Activated CD8-positive, alpha-beta T cell treated with anti-CD3 and anti-CD28 coated beads, Interleukin-2, amount 10 ng/mL, durations not matched to agents 7 days and 5 days (primary cell): Measurements from ENCODE around the gene TUT7. TPM values are rescaled to one million over a fixed set of nuclear protein-coding genes. Genes with fewer than 3 reads are reported as not detected.

Experiments
- ATAC-seq: fragments of 150-1000 bp; cut with Tn5 transposase; one replicate; pipeline ENCODE4 v1.10.0; 2021; ENCODE audit warnings: moderate library complexity
- CTCF ChIA-PET: fragments of 350-600 bp; sonication (Branson Sonifier 250); formaldehyde crosslinking; loops from one replicate; lab custom pipeline; 2021; ENCODE audit warnings: antibody characterized with exemption; lab: Charles Lee
- POLR2A ChIA-PET: fragments of 350-600 bp; sonication (Branson Sonifier 250); formaldehyde crosslinking; loops from one replicate; lab custom pipeline; 2021; ENCODE audit warnings: antibody characterized with exemption; lab: Charles Lee
- DNase-seq: peaks from one replicate; pipeline ENCODE4 v3.0.0-alpha.2; 2020
- H3K27ac Mint-ChIP-seq: one replicate; pipeline ENCODE4 v1.8.0; 2021; ENCODE audit warnings: mild to moderate bottlenecking, mixed read lengths
- H3K27me3 Mint-ChIP-seq: one replicate; pipeline ENCODE4 v1.8.0; 2021; ENCODE audit warnings: low read depth, mixed read lengths
- H3K36me3 Mint-ChIP-seq: one replicate; pipeline ENCODE4 v1.8.0; 2021; ENCODE audit warnings: low read depth, mixed read lengths
- H3K4me1 Mint-ChIP-seq: one replicate; pipeline ENCODE4 v1.8.0; 2021; ENCODE audit warnings: low read depth, mixed read lengths
- H3K4me3 Mint-ChIP-seq: one replicate; pipeline ENCODE4 v1.8.0; 2021; ENCODE audit warnings: mild to moderate bottlenecking, mixed read lengths
- H3K9me3 Mint-ChIP-seq: one replicate; pipeline ENCODE4 v1.8.0; 2022; ENCODE audit warnings: mixed read lengths; ENCODE audit not compliant: insufficient read depth
- total RNA-seq, 2 experiments: library from RNA; stranded (reverse); gene quantifications; one replicate each; pipeline ENCODE4 v1.2.3, GENCODE V29; 2021

Gene TUT7
- total RNA-seq, 2 experiments from 2014 or later = 30.8 to 32.3 TPM

DNA sequence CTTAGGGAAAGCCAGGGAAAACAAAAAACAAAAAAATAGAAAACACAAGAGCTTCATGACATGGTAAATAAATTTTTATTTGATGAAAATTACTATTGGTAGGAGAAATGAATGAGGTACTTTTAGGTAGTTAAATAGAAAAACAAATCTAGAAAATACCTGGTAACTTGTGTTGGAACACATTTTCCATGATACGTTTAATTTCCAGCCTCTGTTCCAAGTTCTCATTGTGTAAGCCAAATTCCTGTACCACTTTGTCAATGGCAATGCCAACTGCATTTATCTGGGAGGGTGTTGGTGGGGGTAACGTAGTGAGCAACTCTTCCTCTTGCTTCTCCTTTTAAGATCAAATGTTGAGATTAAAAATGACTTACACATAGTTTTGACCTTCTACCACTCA lies 9.4 kb downstream of the TUT7 start:
- no peak overlapping the region for H3K4me3 Mint-ChIP-seq
- H3K4me1 Mint-ChIP-seq = peaks cover 37% of the 10 kb centered on the region
- ChIA-PET POLR2A (no interaction called here), CTCF (no interaction called here)
- H3K27ac Mint-ChIP-seq = no peak overlapping the region
- ATAC-seq (no peak), DNase-seq (no peak)
- H3K36me3 Mint-ChIP-seq = peaks cover 60% of the 10 kb centered on the region
- H3K9me3 Mint-ChIP-seq = no peaks in the 10 kb centered on the region
- H3K27me3 Mint-ChIP-seq = no peaks in the 10 kb centered on the region

DNA sequence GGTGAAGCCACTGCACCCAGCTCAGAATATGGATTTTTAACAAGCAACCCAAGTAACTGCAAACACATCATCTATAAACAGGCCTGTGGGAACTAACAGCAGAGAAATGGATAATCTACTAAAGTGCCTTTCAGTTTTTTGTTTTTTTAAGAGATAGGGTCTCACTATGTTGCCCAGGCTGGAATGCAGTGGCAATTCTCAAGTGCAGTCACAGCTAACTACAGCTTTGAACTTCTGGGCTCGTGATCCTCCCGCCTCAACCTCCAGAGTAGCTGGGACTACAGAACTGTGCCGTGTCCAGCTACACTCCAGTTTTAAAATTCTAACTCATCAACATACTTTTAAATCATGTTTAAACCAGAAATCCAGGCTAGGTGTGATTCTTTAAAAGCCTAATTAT lies 11.9 kb downstream of the TUT7 start:
- Mint-ChIP-seq H3K4me3 (no peak overlapping the region), H3K36me3 (peaks cover 60% of the 10 kb centered on the region), H3K27ac (no peak overlapping the region), H3K4me1 (peaks cover 34% of the 10 kb centered on the region), H3K9me3 (no peaks in the 10 kb centered on the region), H3K27me3 (no peaks in the 10 kb centered on the region)
- ChIA-PET POLR2A (no interaction called here), CTCF (no interaction called here)
- ATAC-seq (no peak), DNase-seq (no peak)

DNA sequence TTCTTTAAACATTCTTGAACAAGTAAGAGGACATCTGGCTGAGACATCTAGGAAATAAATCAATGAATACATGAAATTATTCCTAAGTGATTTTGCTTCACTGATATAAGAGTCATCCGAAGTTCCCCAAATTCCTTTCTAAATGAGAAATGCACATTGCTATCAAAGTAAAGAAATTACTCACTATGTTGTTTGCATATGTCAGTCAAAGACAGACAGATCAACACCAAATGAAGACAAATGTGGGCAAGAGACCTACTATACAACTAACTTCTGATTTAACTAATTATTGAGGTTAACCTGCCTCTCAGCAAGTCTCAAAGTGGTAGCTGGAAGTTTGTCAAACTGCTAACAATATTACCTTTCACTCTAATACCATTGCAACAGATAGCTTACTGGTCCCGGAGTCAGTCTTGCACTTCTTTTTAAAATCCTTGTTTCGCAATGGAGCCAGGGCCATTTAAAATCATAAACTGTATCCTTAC lies 13.2 kb downstream of the TUT7 start:
- Mint-ChIP-seq H3K4me1 (peaks cover 35% of the 10 kb centered on the region), H3K4me3 (no peak overlapping the region), H3K9me3 (no peaks in the 10 kb centered on the region), H3K36me3 (peaks cover 67% of the 10 kb centered on the region), H3K27me3 (no peaks in the 10 kb centered on the region), H3K27ac (no peak overlapping the region)
- POLR2A ChIA-PET = interaction anchor here (0.8 to 0.9 kb wide), 2 partner anchors 11 to 17 kb away, joined by 3 to 4 read pairs; no protein-coding TSS in a partner anchor
- ATAC-seq = no peak
- CTCF ChIA-PET = interaction anchor here (1.9 kb wide), 1 partner anchor 17 kb away, joined by 5 read pairs; no protein-coding TSS in a partner anchor
- no peak for DNase-seq

DNA sequence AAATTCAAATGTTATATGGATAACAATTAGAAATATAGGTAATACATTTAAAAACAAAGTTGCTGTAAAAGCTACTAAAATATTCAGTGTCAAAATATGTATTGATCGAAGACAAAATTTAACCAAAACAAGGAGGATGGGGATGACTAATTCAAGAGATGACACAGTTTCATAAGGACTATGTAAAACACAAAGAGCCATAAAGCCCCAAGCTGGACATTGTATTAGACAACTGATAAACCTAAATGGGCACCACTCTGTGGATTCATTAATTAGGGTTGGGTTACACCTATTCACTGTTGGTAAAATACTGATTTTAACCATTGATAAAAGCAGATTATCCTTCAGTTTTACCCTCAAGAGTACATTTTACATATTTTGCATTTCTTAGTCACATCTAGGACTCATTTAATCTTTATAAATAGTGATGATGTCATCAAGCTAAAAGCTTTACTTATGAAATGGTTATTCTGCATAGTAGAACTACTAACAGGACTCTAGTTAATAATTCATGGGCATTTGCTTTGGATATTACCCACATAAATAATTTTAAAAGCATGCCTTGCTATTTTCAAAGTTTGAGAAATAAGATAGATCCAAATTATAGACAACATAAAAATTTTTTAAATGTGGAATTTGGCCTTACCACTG lies 13.7 kb downstream of the TUT7 start:
- no peak overlapping the region for H3K27ac Mint-ChIP-seq
- no peak overlapping the region for H3K4me3 Mint-ChIP-seq
- H3K9me3 Mint-ChIP-seq = no peaks in the 10 kb centered on the region
- DNase-seq = no peak
- H3K36me3 Mint-ChIP-seq = peaks cover 67% of the 10 kb centered on the region
- ChIA-PET CTCF (interaction anchor here (1.9 kb wide), 1 partner anchor 18 kb away, joined by 5 read pairs; no protein-coding TSS in a partner anchor), POLR2A (interaction anchor here (0.6 to 1.2 kb wide), 3 partner anchors 8 to 17 kb away, joined by 3 read pairs; partner anchors contain the start of gene TUT7)
- ATAC-seq = no peak
- H3K27me3 Mint-ChIP-seq = no peaks in the 10 kb centered on the region
- H3K4me1 Mint-ChIP-seq = peaks cover 30% of the 10 kb centered on the region

DNA sequence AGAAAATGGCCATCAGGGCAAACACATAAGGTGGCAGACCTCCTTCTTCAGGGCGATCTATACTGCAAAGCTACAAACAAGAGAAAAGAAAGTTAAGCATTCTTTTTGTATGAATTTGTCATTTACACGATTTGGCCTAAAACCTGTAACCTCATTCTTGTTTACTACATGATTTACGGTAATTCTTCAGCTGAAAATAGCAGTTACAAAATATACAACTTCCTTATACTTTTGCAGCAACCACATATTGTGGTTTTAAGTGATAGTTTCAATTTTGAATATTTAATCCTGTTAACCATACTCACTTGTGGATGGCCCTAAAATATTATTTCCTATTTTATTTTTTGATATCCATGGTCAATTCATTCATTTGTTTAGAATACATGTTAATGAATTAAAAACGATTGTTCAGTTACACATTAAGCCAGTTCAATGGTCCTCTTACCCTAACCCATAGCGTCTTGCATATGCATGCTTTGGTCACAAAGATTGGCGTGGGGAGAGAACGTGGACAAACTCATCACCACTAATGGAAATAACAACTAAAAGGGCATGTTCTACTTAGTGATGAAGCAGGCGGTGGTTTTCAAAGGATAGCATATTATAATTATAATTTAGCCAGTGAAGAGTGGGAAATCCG lies 16.6 kb downstream of the TUT7 start:
- POLR2A ChIA-PET = interaction anchor here (0.7 to 1.0 kb wide), 2 partner anchors 55 to 1974 kb away, joined by 3 to 6 read pairs; partner anchors contain the start of gene ISCA1
- Mint-ChIP-seq H3K9me3 (no peaks in the 10 kb centered on the region), H3K4me3 (peak overlapping the region; percentile 76), H3K4me1 (peaks cover 28% of the 10 kb centered on the region), H3K36me3 (peaks cover 75% of the 10 kb centered on the region), H3K27me3 (no peaks in the 10 kb centered on the region), H3K27ac (peak overlapping the region; percentile 90)
- peak; percentile 60 for ATAC-seq
- DNase-seq = no peak
- CTCF ChIA-PET = interaction anchor here (0.6 kb wide), 1 partner anchor 59 kb away, joined by 3 read pairs; no protein-coding TSS in a partner anchor

DNA sequence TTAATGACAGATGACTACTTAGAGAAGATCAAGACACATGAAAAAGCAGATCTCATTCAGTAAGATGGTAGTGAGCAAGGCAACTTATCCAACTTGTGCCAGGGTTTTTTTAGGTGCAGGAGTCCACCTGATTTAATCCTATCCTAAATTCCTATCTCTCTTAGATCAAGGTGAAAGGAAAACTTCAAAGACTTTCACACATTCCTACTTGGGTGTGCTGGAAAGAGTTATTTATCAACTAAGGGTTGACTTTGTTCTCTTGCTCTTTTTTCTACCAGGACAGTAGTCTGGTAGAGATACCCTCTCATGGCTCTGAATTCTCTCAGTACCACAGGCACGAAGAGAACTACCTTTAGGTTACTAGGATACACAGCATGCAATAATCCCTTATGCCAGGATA lies 18.2 kb downstream of the TUT7 start:
- Mint-ChIP-seq H3K4me3 (no peak overlapping the region), H3K9me3 (no peaks in the 10 kb centered on the region), H3K36me3 (peaks cover 74% of the 10 kb centered on the region), H3K27me3 (no peaks in the 10 kb centered on the region), H3K4me1 (peaks cover 23% of the 10 kb centered on the region), H3K27ac (no peak overlapping the region)
- ATAC-seq (no peak), DNase-seq (no peak)
- ChIA-PET POLR2A (no interaction called here), CTCF (no interaction called here)

DNA sequence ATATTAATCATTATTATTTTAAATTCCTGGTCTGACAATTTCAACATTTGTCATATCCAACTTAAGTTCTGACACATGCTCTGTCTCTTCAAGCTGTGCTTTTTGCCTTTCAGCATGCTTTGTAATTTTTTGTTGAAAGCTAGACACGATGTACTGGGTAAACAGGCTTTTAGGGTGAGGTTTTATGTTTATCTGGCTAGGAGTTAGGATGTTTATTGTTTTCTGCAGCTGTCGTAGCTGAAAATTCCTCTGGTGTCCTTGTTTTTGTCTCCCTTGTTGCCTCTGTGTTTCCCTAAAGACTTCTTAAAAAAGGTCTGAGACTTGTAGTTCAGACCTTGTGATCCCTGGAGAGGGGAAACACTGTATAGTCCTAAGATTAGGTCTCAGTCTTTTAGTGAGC lies 20.6 kb downstream of the TUT7 start:
- CTCF ChIA-PET = interaction anchor here (0.6 kb wide), 1 partner anchor 12 kb away, joined by 3 read pairs; no protein-coding TSS in a partner anchor
- peaks cover 74% of the 10 kb centered on the region for H3K36me3 Mint-ChIP-seq
- no peaks in the 10 kb centered on the region for H3K9me3 Mint-ChIP-seq
- DNase-seq (no peak), ATAC-seq (no peak)
- POLR2A ChIA-PET = no interaction called here
- no peak overlapping the region for H3K27ac Mint-ChIP-seq
- no peak overlapping the region for H3K4me3 Mint-ChIP-seq
- no peaks in the 10 kb centered on the region for H3K27me3 Mint-ChIP-seq
- H3K4me1 Mint-ChIP-seq = peaks cover 19% of the 10 kb centered on the region

DNA sequence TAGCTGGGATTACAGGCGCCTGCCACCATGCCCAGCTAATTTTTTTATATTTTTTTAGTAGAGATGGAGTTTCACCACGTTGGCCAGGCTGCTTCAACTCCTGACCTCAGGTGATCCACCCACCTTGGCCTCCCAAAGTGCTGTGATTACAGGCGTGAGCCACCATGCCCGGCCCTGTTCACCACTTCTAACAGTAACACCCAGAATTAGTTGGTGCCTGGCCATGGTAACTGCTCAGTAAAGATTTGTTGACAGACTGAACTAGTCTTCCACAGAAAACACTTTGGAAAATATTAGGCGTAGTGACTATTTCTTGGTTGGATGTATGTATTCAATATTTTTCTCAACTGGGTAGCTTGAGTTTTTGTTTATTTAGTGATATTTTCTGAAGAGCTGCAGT lies 24.0 kb downstream of the TUT7 start:
- Mint-ChIP-seq H3K27me3 (no peaks in the 10 kb centered on the region), H3K9me3 (no peaks in the 10 kb centered on the region), H3K4me1 (no peaks in the 10 kb centered on the region), H3K4me3 (no peak overlapping the region), H3K36me3 (peaks cover 67% of the 10 kb centered on the region), H3K27ac (no peak overlapping the region)
- POLR2A ChIA-PET = no interaction called here
- ATAC-seq (no peak), DNase-seq (no peak)
- CTCF ChIA-PET = interaction anchor here (1.3 kb wide), 1 partner anchor 9 kb away, joined by 3 read pairs; no protein-coding TSS in a partner anchor

DNA sequence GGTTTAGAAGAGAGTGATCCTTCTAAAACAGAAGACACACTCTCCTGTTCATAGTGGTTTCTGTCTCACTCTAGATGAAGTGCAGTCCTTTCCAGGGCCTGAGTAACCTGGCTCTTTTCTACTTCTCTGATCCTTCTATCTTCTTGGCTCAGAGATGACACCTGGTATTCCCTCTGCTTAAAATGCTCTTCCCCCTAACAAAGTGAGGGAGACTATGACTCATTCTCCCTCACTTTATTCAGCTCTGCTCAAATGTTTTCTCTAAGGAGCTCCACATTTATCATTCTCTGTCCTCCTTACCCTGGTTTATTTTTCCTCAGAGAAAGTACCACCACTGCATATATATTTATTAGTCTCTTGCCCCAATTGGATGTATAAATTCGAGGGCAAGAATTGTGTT lies 24.6 kb downstream of the TUT7 start:
- no peaks in the 10 kb centered on the region for H3K27me3 Mint-ChIP-seq
- H3K9me3 Mint-ChIP-seq = no peaks in the 10 kb centered on the region
- DNase-seq (no peak), ATAC-seq (no peak)
- CTCF ChIA-PET = interaction anchor here (1.3 kb wide), 1 partner anchor 9 kb away, joined by 3 read pairs; no protein-coding TSS in a partner anchor
- no peak overlapping the region for H3K4me3 Mint-ChIP-seq
- POLR2A ChIA-PET = no interaction called here
- H3K27ac Mint-ChIP-seq = no peak overlapping the region
- peaks cover 68% of the 10 kb centered on the region for H3K36me3 Mint-ChIP-seq
- no peaks in the 10 kb centered on the region for H3K4me1 Mint-ChIP-seq

DNA sequence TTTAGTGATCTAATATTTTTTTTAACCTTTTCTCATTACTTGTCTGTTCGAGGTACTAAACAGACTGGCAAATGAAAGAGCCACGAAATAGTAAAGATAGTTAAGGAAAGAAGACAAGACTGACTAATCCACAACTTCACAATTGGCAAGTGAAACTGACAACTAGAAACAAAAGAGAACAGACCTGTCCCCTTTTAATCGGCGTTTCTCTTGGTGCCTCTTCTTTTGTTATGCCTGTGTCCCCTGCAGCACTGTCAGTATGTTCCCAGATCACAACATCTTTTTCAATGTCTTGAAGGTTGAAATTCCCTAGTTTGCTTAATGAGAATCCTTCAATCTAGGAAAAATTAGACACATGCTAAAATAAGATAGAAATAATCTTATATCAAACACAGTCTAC lies 26.1 kb downstream of the TUT7 start:
- Mint-ChIP-seq H3K9me3 (no peaks in the 10 kb centered on the region), H3K36me3 (peaks cover 70% of the 10 kb centered on the region), H3K27me3 (no peaks in the 10 kb centered on the region), H3K4me1 (no peaks in the 10 kb centered on the region), H3K4me3 (no peak overlapping the region), H3K27ac (no peak overlapping the region)
- CTCF ChIA-PET = no interaction called here
- ATAC-seq (no peak), DNase-seq (no peak)
- POLR2A ChIA-PET = no interaction called here

DNA sequence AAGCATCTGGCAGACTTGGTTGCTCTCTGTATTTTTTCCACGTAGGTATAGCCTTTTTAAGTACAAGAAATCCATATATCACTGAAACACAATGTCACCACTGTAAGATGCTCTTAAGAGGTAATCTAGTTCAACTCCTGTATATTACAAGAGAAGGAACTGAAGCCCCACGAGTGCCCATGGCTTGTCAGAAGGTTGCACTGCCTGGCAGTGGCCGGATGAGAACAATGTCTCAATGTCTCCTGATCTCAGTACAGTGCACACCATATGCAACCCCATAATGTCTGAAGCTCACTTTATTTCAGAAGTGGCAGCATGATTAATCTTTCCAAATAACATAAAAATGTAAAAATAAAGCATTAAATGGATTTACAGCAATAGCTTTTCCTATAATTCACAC lies 27.7 kb downstream of the TUT7 start:
- H3K9me3 Mint-ChIP-seq = no peaks in the 10 kb centered on the region
- H3K27me3 Mint-ChIP-seq = no peaks in the 10 kb centered on the region
- POLR2A ChIA-PET = interaction anchor here (0.8 kb wide), 1 partner anchor 36 kb away, joined by 3 read pairs; no protein-coding TSS in a partner anchor
- H3K4me1 Mint-ChIP-seq = no peaks in the 10 kb centered on the region
- ATAC-seq (no peak), DNase-seq (no peak)
- H3K4me3 Mint-ChIP-seq = no peak overlapping the region
- CTCF ChIA-PET = interaction anchor here (0.6 kb wide), 1 partner anchor 52 kb away, joined by 3 read pairs; no protein-coding TSS in a partner anchor
- H3K36me3 Mint-ChIP-seq = peaks cover 68% of the 10 kb centered on the region
- no peak overlapping the region for H3K27ac Mint-ChIP-seq

DNA sequence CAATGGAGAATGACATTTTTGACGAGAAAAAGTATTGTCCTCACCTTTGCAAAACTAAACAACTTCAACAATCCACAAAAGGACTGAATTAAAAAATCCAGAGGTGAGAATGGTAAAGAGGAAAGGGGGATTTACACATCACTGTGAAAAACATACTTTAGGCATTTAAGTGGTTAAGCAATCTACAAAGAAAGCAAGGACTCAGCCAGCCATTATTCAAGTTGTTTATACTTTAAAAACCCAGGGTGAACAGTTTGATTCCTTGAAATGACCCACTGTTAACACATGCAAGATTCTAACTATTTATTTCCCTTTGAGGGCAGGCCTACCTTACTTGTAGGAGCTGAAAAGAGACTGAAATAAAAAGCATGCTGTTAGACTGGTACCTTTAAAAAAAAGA lies 29.3 kb downstream of the TUT7 start:
- H3K27me3 Mint-ChIP-seq = no peaks in the 10 kb centered on the region
- CTCF ChIA-PET = interaction anchor here (0.6 kb wide), 1 partner anchor 27 kb away, joined by 3 read pairs; no protein-coding TSS in a partner anchor
- no peak overlapping the region for H3K27ac Mint-ChIP-seq
- DNase-seq (no peak), ATAC-seq (no peak)
- peaks cover 73% of the 10 kb centered on the region for H3K36me3 Mint-ChIP-seq
- POLR2A ChIA-PET = no interaction called here
- no peak overlapping the region for H3K4me3 Mint-ChIP-seq
- no peaks in the 10 kb centered on the region for H3K9me3 Mint-ChIP-seq
- H3K4me1 Mint-ChIP-seq = no peaks in the 10 kb centered on the region
